Ramos (cell line): ENCODE measurements around the gene CTTNBP2NL.
"Not testable (repeated sequence)": the region's sequence is repeated elsewhere in the genome, so short reads cannot be mapped to it uniquely, and the experiment has no call there.

Experiments
- in situ Hi-C: fragments of 300-500 bp; cut with MboI; formaldehyde crosslinking; loops from one replicate; pipeline ENCODE4 v1.14.3; 2022; ENCODE audit warnings: low sequenced_read_pairs; ENCODE audit not compliant: unreplicated experiment

Gene CTTNBP2NL

DNA sequence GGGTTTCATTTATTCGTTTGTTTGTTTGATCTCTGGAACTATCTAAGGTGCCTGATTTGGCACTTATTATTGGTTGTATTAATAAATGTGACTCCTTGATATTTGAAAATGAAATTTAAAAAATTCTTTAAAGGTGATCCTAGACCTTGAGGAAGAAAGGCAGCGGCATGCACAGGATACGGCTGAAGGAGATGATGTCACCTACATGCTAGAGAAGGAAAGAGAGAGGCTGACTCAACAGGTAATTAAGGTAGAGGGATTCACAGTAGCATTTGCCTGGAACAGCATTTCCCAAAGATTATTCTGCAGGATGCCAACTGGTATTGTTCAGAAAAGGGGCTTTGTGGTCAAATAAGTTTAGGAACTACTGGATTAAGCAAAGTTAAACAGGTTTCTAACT is 58.3 kb downstream of the CTTNBP2NL start:
- in situ Hi-C loops = no loop called here

DNA sequence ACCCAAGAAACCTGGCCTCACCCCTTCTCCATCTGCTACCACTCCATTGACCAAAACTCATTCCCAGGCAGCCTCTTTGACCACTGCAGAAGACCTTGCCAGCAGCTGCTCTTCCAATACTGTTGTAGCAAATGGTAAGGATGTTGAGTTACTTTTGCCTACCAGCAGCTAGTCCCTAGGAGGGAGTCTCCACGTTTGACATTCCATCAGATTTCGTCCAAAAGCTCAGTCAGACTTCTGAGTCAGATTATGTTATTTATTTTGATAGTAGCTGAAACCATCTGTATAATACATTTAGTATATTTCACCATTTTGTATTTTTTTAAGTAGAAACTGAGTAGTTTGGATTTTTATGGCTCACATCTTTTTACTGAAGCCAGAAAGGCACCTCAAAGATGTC is 61.2 kb downstream of the CTTNBP2NL start:
- in situ Hi-C loops = no loop called here

DNA sequence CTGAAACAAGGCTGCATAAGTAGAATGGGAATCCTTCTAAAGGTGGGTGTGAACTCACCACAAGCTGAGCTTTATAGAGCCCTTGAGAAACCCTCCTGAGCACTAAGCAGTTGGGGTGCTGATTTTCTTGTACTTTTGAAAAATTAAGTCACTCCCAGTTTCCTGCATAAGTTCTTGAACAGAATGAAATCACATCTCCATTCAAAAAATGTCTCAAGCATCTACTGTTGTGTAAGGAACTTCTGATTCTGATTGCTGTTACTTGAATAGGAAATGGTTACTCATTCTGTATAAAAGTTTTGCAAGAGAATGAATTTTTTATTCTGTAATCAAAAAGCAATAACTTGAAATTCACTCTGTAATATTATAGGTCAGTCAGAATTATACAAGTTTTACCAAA is 61.9 kb downstream of the CTTNBP2NL start:
- in situ Hi-C loops = no loop called here

DNA sequence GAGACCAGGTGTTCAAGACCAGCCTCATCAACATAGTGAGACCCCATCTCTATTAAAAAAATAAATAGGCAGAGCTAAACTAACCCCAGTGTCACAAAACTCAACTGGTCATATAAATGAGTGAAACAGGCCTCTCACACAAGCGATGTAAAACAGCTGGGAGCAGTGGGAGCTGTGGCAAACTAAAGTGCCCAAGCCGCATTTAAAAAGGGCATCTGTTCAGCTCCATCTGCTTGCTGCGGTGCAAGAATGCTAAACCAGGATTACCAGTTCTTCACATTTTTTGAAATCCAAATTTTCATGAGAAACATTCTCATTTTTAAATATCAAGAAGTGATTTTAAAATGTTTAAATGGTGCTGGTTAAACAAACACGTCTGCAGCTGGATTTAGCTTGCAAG is 62.7 kb downstream of the CTTNBP2NL start:
- in situ Hi-C loops = no loop called here

DNA sequence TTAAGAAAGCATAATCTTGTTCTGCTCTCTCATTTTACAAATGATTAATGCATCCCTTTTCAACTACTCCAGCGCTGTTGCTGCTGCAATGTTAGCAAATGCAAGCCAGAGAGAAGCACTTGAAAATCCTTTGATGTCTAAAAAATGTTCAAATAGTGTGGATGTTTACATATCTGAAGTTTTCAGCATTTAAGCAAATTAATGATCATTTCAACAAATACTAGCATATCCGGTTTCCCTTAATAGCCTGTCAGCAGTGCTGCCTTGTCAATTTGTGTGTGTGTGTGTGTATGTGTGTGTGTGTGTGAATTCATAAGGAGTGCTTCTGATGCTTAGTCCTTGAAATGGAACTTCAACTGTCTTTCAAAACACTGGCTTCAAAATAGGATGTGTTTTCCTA is 64.6 kb downstream of the CTTNBP2NL start:
- in situ Hi-C loops = no loop called here

DNA sequence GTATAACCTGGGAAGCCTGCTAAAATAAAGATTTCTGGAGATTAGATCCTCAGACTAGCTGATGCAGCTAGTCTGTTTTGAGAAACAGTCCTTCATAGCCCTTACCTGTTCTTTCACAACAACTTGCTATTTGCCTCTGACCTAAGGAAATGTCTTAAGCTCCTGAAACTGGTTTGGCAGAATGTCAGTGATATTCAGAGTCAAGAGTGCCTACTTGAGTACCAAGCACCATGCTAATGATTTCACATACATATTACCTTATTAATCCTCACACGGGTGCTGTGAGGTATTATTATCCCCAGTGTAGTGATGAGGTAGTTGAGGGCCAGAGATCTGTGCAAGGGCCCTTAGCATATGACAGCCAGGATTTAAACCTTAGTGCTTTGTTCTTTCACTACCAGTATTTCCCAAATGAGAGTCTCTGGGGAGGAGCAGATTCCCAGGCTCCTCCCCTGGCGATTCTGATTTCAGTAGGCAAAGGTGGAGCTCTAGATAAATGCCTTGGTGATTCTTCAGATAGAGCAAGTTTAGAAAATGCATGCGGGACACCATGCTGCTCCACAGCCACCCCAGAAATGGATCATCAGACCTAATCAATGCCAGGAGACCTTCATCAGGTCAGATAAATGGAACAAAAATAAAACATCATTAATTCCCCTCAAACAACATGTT is 65.3 kb downstream of the CTTNBP2NL start:
- in situ Hi-C loops = no loop called here

DNA sequence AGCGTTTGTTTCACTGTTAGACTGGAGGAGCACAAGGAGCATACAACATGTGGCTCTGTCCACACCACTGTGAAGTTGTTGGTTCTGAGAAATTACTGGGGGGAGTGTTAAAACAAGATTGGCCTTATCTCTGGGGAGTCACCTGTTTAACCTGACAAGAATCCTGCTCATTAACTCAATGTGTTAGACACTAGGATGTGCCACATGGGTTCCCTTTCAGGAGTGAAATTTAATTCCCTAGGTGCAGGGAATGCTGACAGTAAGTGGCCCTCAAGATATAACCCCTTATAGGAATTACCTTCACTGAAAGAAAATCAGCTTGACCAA is 66.9 kb downstream of the CTTNBP2NL start:
- in situ Hi-C loops = no loop called here

DNA sequence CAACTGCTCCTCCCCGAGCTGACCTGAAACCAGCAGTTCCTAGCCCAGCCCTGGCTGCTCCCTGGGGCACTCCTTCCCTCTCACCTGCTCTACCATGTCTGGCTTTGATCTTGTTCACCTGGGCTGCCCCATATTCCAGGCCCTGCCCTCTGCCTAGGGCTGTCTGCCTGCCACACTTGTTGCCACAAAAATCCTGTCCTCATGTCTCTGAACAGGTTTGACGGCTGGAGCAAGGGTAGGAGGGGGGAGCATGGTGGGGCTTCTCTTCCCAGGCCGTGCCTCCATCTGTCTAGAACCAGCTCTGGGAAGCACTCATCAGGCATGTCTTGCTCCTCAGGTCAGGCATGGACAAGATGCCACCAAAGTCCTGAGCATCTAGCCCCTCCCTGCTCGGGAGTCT is 68.5 kb downstream of the CTTNBP2NL start:
- in situ Hi-C loops = no loop called here

DNA sequence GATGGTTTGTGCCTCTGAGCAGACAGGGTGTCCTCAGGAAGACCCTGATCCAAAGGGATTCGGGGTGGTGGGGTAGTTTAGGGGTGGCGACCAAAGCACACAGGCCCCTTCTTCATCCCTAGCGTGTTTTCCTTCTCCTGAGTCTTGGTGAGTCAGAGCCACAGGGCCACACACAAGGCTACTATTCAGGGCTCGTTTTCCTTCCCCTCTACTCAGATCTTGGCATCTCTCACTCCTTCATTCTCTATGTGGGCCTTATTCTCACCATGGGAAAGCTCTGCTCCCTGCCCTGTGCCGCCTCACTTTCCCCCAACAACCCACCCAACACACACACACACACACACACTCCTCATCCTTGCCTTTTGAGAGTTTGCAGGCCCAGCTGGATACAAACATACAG is 69.1 kb downstream of the CTTNBP2NL start:
- in situ Hi-C loops = no loop called here

DNA sequence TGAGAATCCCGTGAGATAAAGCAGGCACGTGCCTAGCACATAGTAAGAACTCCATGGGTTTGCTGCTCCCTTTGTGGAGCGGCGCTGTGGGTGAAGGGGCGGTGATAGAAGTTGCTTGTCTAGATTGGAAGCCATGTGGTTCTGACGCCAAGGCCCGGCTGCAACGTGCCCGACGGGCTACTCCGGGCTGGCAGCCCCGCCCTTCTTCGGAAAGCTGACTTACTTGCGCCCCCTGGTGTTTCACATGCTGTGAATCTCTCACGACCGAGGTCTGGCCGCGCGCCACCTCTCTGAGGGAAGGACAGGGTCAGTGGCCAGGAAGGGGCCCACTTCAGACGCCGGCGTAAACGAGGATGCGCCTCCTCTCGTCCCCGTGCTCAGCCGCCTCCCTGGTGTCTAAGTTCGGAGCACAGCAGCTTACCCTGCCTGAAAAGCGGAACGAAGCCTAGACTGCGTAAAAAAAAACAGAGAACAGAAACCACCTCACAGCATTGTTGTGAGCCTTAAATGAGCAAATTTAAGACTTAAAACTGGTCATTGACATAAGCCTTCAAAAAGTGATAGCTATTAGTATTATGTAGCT is 70.2 kb downstream of the CTTNBP2NL start:
- in situ Hi-C loops = no loop called here

DNA sequence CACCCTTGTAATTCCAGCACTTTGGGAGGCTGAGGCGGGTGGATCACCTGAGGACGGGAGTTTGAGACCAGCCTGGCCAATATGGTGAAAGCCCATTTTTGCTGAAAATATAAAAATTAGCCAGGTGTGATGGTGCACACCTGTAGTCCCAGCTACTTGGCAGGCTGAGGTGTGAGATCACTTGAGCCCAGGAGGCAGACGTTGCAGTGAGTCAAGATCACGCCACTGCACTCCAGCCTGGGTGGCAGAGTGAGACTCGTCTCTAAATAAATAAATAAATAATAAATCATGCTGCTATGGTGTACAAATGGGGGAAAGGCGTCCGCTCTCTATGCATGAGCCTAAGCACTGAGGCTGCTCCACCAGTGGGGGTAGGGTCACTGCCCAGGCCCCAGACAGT is 74.3 kb downstream of the CTTNBP2NL start:
- in situ Hi-C loops = not testable (repeated sequence)

DNA sequence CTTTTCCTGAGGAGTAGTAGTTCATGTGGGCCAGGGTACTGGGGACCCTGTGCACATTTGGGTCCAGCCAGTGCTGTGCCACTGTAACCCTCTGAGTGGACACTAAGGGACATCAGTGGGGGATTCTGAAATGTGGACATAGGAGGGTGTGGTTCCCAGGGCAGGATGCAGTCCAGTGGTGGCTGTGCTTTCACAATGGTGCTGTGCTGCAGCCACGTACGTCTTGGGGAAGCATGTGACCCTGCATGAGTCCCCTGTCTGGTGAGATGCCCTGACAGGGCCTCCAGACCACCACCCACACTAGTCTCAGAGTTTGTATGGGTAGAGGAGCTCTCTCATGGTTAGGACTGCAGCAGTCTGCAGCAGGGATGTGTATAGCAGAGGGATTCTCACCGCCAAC is 75.0 kb downstream of the CTTNBP2NL start:
- in situ Hi-C loops = no loop called here

DNA sequence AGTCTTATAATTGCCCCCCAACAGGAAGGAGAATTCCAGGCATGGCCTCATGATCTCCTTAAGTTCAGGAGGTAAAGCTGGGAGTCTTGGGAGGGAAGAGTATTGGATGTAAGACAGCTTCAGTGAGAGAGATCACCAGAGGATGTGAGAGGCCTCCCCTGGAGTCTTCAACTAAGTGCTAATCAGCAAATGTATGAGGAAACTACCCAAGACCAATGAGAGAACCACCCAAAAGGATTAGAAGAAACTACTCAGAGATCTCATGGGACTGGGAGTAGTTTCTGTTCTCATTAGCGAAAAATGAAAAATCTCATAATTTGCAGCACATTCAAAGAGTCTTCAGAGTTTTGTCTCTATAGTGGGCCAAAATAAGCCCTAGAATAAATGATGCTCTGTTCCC is 76.1 kb downstream of the CTTNBP2NL start:
- in situ Hi-C loops = no loop called here

DNA sequence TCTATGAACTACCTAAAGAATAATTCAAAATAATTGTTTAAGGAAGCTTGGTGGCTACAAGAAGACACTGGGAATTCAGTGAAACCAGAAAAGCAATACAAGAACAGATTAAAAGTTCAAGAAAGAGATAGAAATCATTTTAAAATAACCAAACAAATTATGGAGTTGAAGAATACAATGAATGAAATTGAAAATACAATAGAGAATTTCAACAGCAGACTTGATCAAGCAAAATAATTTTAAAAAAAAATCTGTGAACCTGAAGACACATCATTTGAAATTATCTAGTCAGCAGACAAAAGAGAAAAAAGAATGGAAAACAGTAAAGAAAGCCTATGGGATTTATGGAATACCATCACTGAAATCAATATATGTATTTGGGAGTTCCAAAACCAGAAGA is 81.5 kb downstream of the CTTNBP2NL start:
- in situ Hi-C loops = no loop called here

DNA sequence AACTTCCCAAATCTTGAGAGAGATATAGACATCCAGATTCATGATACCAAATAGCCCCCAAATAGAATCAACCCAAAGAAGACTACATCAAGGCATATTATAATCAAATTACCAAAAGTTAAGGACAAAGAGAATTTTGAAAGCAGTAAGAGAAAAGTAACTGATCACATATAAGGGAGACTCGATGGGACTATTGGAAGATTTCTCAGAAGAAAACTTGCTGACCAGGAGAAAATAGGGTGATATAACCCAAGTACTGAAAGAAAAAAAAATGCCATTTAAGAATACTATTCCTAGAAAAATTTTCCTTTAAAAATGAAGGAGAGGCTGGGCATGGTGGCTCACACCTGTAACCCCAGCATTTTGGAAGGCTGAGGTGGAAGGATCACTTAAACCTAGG is 82.3 kb downstream of the CTTNBP2NL start:
- in situ Hi-C loops = no loop called here

DNA sequence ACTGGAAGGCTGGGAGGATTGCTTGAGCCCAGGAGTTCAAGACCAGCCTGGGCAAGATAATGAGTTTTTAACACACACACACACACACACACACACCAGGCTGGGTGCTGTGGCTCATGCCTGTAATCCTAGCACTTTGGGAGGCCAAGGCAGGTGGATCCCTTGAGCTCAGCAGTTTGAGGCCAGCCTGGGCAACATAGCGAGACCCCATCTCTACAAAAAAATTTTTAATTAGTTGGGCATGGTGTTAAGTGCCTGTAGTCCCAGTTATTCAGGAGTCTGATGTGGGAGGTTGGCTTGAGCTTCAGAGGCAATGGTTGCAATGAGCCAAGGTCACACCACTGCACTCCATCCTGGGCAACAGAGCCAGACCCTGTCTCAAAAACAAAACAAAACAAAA is 90.0 kb downstream of the CTTNBP2NL start:
- in situ Hi-C loops = not testable (repeated sequence)

DNA sequence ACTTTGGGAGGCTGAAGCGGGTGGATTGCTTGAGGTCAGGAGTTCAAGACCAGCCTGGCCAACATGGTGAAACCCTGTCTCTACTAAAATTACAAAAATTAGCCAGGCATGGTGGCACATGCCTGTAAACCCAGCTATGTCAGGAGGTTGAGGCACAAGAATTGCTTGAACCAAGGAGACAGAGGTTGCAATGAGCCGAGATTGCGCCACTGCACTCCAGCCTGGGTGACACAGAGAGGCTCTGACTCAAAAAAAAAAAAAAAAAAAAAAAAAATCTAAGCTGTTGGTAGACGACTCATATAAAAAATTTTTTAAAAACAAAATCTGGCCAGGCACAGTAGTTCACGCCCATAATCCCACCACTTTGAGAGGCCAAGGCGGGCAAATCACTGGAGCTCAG is 91.7 kb downstream of the CTTNBP2NL start:
- in situ Hi-C loops = not testable (repeated sequence)

DNA sequence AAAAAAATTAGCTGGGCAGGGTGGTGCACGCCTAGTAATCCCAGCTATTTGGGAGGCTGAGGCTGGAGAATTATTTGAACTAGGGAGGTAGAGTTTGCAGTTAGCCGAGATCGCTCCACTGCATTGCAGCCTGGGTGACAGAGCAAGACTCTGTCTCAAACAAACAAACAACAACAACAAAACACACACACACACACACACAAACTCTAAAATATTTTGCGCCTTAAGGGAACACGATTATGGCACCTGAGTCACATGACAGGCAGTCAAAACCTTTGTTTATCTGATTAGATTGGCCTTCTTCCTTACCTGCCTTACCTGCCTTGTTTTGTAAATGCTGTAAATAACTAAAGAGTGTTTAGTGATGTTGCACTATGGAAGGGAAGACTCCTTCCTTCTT is 92.1 kb downstream of the CTTNBP2NL start:
- in situ Hi-C loops = no loop called here

DNA sequence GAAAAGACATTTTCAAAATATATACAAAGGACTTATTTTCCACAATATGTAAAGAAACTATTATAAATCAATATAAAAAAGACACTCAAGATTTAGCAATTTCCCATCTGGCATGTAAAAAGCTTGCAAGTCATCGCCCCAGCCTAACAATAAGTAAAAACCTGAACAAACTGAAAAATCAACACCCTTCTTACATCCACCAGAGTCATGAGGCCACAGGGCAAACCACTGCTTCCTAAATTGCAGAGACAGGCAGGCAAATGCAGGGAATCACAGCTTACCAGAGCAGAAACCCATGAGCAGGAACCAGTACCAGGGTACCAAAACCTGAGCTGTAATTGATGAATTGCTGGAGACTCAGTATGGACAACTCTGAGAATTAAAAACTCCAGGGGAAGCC is 96.1 kb downstream of the CTTNBP2NL start:
- in situ Hi-C loops = no loop called here

DNA sequence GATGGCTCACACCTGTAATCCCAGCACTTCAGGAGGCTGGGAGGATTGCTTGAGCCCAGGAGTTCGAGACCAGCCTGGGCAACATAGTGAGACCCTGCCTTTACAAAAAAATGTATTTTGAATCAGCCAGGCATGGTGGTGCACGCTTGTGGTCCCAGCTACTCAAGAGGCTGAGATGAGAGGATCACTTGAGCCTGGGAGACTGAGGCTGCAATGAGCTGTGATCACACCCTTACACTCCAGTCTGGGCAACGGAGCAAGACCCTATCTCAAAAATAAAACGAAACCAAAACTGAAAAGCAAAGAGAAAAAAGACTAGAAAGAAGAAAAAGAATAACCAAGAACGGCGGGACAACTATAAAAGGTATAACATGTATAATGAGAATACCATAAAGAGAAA is 97.3 kb downstream of the CTTNBP2NL start:
- in situ Hi-C loops = no loop called here

DNA sequence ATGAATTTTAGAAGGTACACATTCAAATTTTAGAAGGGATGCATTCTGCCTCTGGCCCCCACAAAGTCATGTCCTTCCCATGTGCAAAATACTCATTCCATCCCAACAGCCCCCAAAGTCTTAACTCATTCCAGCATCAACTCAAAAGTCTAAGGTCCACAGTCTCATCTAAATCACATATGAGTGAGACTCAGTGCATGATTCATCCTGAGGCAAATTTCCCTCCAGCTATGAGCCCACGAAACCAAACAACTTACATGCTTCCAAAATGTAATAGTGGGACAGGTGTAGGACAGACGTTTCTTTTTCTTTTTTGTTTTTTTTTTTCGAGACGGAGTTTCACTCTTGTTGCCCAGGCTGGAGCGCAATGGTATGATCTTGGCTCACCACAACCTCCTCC is 100.3 kb downstream of the CTTNBP2NL start:
- in situ Hi-C loops = no loop called here

DNA sequence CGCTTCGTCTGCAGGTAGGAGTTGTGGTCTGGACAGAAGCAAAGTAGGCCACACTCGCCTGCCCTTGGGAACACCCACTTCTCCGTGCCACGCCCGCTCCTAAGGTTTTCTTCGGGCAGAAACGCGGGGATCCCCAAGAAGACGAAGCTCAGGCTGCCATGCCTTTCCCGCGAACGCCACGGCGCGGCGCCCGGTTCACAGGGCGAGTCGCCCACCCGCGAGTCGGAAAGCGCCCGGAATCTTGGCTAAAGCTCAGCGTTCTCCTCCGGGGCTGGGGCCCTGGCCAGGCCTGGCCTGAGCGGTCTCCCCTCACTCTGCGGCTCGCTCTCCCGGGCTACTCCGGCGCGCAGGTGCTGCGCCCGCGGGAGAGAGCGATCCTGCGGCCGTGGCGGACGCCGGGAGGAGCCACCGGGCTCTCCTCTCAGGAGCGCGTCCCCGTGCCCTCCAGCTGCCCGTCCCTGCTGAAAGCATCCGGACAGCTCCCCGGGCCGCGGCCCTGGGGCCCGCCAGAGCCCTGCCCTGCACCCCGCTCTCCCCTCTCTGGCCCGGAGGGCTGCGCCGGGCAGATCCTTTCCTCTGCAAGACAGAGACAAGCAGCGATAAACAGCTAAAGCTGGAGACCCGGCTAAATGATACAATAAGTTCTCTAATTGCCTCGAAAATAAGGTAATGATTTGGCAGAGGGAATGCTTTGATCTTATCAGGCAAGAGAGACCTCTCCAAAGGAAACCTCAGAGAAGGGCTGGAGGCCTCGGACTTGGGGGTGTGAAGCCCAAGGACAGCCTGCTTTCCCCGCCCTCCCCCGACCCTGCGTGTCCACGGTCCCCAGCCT is 106.0 kb downstream of the CTTNBP2NL start:
- in situ Hi-C loops = loop anchor here (10.0 kb wide), 1 partner anchor 113 kb away; the partner anchor contains the start of genes CAPZA1 and ST7L
